K562 (cell line): ENCODE results near the gene GPER1.

Source experiments
- CTCF ChIP-seq, 3 experiments: IDR thresholded peaks in 2 of 3; conservative IDR thresholded peaks in 1 of 3; 2 replicates each; pipeline ENCODE4 v1.5.1; 2011 to 2012; ENCODE audit warnings: low read length in 3 of 3, mild to moderate bottlenecking in 3 of 3, control low read depth in 2 of 3, improper control_type of control experiment in 1 of 3, inconsistent platforms in 1 of 3, low read depth in 1 of 3, mixed read lengths in 1 of 3, moderate library complexity in 1 of 3; ENCODE audit not compliant: insufficient read depth in 2 of 3
- FOXK1 ChIP-seq: sonication (generic); formaldehyde crosslinking; IDR thresholded peaks from 2 replicates; pipeline ENCODE4 v1.8.0; 2022; ENCODE audit warnings: missing genetic modification reagents, mild to moderate bottlenecking, borderline replicate concordance
- THRB ChIP-seq: fragments of 450-650 bp; formaldehyde crosslinking; conservative IDR thresholded peaks from 2 replicates; pipeline ENCODE4 v1.4.0; 2022; ENCODE audit warnings: mild to moderate bottlenecking, missing genetic modification characterization
- ZSCAN29 ChIP-seq: fragments of 450-650 bp; IDR thresholded peaks from 2 replicates; pipeline ENCODE4 v1.6.1; 2017
- TF ChIP-seq, protein P1 (sequence below): fragments of 200-800 bp; sonication (Bioruptor generic); IDR thresholded peaks from 2 replicates; pipeline ENCODE4 v1.6.1; 2016; ENCODE audit warnings: missing genetic modification characterization, missing compliant biosample characterization

- no peak for TF ChIP-seq ZSCAN29
- TF ChIP-seq FOXK1 (CRISPR knock-in tag): no peak
- TF ChIP-seq THRB (CRISPR knock-in tag): no peak
- TF ChIP-seq, protein P1, sequence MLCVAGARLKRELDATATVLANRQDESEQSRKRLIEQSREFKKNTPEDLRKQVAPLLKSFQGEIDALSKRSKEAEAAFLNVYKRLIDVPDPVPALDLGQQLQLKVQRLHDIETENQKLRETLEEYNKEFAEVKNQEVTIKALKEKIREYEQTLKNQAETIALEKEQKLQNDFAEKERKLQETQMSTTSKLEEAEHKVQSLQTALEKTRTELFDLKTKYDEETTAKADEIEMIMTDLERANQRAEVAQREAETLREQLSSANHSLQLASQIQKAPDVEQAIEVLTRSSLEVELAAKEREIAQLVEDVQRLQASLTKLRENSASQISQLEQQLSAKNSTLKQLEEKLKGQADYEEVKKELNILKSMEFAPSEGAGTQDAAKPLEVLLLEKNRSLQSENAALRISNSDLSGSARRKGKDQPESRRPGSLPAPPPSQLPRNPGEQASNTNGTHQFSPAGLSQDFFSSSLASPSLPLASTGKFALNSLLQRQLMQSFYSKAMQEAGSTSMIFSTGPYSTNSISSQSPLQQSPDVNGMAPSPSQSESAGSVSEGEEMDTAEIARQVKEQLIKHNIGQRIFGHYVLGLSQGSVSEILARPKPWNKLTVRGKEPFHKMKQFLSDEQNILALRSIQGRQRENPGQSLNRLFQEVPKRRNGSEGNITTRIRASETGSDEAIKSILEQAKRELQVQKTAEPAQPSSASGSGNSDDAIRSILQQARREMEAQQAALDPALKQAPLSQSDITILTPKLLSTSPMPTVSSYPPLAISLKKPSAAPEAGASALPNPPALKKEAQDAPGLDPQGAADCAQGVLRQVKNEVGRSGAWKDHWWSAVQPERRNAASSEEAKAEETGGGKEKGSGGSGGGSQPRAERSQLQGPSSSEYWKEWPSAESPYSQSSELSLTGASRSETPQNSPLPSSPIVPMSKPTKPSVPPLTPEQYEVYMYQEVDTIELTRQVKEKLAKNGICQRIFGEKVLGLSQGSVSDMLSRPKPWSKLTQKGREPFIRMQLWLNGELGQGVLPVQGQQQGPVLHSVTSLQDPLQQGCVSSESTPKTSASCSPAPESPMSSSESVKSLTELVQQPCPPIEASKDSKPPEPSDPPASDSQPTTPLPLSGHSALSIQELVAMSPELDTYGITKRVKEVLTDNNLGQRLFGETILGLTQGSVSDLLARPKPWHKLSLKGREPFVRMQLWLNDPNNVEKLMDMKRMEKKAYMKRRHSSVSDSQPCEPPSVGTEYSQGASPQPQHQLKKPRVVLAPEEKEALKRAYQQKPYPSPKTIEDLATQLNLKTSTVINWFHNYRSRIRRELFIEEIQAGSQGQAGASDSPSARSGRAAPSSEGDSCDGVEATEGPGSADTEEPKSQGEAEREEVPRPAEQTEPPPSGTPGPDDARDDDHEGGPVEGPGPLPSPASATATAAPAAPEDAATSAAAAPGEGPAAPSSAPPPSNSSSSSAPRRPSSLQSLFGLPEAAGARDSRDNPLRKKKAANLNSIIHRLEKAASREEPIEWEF (CRISPR knock-in tag): no peak
- TF ChIP-seq CTCF (IDR thresholded peaks at IDR 0.05 in 2 of 3, conservative IDR thresholded peaks at IDR 0.05 in 1 of 3; ENCODE audit: insufficient read depth in 2 of 3, low read depth in 1 of 3, low read length in 3 of 3): no peak
Measured at GRCh38 chr7:1098243-1099153, 10.6 kb downstream of the GPER1 start.
